Gastroesophageal sphincter (tissue), 4 donors: Measurements from ENCODE around the gene MYCBP2. TPM values are rescaled to one million over a fixed set of nuclear protein-coding genes. Genes with fewer than 3 reads are reported as not detected.

ENCODE experiments used
- ATAC-seq: fragments of 150-250 bp; one replicate; pipeline ENCODE4 v1.9.1; 2016; ENCODE audit warnings: mild to moderate bottlenecking, moderate library complexity
- H3K27ac ChIP-seq, 4 donors: fragments of 200-600 bp; sonication (generic) in 3 of 4; 1 replicate in 3 of 4; 2 replicates in 1 of 4; pipeline ENCODE4 v1.5.1; 2016 to 2019
- H3K27me3 ChIP-seq: fragments of 200-600 bp; sonication (generic); one replicate; pipeline ENCODE4 v1.5.1; 2019
- H3K36me3 ChIP-seq, 2 donors: fragments of 200-600 bp; sonication (generic); one replicate each; pipeline ENCODE4 v1.5.1; 2019; ENCODE audit warnings: control low read depth in 1 of 2
- H3K4me1 ChIP-seq, 3 donors: fragments of 200-600 bp; sonication (generic); 1 replicate in 2 of 3; 2 replicates in 1 of 3; pipeline ENCODE4 v1.5.1; 2016 to 2019; ENCODE audit warnings: control low read depth in 2 of 3
- H3K4me3 ChIP-seq, 2 donors: fragments of 200-600 bp; sonication (generic); one replicate each; pipeline ENCODE4 v1.5.1; 2019; ENCODE audit warnings: mild to moderate bottlenecking in 1 of 2, moderate library complexity in 1 of 2
- H3K9me3 ChIP-seq, 3 donors: fragments of 200-600 bp; sonication (generic); one replicate each; pipeline ENCODE4 v1.5.1; 2017 to 2019; ENCODE audit warnings: control low read depth in 2 of 3
- CTCF ChIP-seq, 4 experiments: fragments of 200-600 bp in 2 of 4; fragments of 450-650 bp in 2 of 4; sonication (generic) in 1 of 4; IDR thresholded peaks; one replicate each; pipeline ENCODE4 v1.5.1; 2017 to 2019; ENCODE audit warnings: antibody characterized with exemption in 4 of 4, mild to moderate bottlenecking in 2 of 4, moderate library complexity in 2 of 4
- EP300 ChIP-seq: sonication (generic); formaldehyde crosslinking; IDR thresholded peaks from one replicate; pipeline ENCODE4 v1.6.1; 2017; ENCODE audit warnings: antibody characterized with exemption, mild to moderate bottlenecking
- POLR2A ChIP-seq, 2 donors: fragments of 450-650 bp; IDR thresholded peaks; one replicate each; pipeline ENCODE4 v1.6.1; 2017; ENCODE audit warnings: antibody characterized with exemption in 2 of 2, mild to moderate bottlenecking in 2 of 2, moderate library complexity in 1 of 2
- POLR2AphosphoS5 ChIP-seq: sonication (generic); formaldehyde crosslinking; IDR thresholded peaks from one replicate; pipeline ENCODE4 v1.6.1; 2017; ENCODE audit warnings: antibody characterized with exemption
- WGBS, 2 donors: methylation state at CpG; one replicate each; pipeline ENCODE4 v1.1.5; 2018; ENCODE audit warnings: low coverage in 1 of 2; 5-methylcytosine and 5-hydroxymethylcytosine counted together
- total RNA-seq, 4 donors: library from RNA; depleted of rRNA; stranded (reverse); fragments of >200 nt; gene quantifications; one replicate each; pipeline ENCODE4 v1.1.0, GENCODE V29; 2016

MYCBP2 gene
- total RNA-seq, 4 donors from 2014 or later: 116 to 148 (median 119) TPM

DNA sequence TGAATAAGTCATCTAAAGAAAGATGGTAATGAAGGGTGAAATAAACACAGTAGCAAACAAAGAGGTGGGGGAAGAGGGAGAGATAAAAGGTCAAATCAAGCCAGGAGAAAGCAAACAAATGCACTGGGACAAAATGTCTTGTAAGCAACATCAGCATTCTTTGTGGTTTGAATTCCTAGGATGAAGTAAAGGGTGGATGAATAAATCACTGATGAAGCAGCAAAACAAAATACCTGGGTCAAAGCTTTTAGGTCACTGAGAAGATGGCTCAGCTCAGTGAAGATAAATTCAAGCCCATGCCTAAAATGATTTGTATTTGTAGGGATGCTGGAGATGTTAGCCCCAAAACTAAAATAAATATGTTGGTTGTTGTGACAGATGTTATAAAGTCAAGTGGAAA, 213.4 kb downstream of the MYCBP2 start:
- no peak for ATAC-seq
- Histone ChIP-seq H3K36me3 (peaks cover 0 to 34% of the 10 kb centered on the region in 2 donors), H3K27ac (no peak overlapping the region), H3K4me3 (no peak overlapping the region), H3K4me1 (no peaks in the 10 kb centered on the region), H3K27me3 (no peaks in the 10 kb centered on the region), H3K9me3 (peaks cover 0 to 10% (median 0%) of the 10 kb centered on the region in 3 donors)
- no peak for TF ChIP-seq POLR2AphosphoS5

GRCh38 chr13:77105051-77105450, 221.8 kb downstream of the MYCBP2 start:
- Histone ChIP-seq H3K4me3 (no peak overlapping the region), H3K36me3 (peaks cover 0 to 18% of the 10 kb centered on the region in 2 donors), H3K4me1 (peaks cover 0 to 4% (median 0%) of the 10 kb centered on the region in 3 donors), H3K27ac (no peak overlapping the region), H3K9me3 (peaks cover 0 to 2% (median 0%) of the 10 kb centered on the region in 3 donors), H3K27me3 (no peaks in the 10 kb centered on the region)
- WGBS, 2 donors: 94 to 100% methylated on average over 2 of the region's 2 CpGs
- ATAC-seq: no peak
- no peak for TF ChIP-seq POLR2A (IDR thresholded peaks at IDR 0.05)
- TF ChIP-seq CTCF (IDR thresholded peaks at IDR 0.05): no peak
- no peak for TF ChIP-seq POLR2AphosphoS5
- no peak for TF ChIP-seq EP300

DNA sequence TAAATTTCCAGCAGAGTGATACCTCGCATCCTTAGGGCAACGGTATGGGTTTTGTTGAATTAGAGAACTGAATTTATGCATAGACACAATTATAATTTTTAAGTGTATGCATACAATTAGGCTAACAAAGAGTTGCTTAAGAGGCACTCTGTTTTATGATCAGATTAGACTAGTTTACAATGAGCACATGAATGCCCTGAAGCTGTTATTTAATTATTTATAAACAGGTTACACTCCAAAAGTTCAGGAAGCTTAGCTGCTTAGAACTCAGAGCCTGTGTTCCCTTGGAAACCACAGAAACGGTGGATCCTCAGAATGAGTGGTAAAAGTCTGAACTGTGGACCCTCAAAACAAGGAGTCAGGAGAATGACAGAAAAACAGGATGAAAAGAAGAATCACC, 227.5 kb downstream of the MYCBP2 start:
- 90% methylated on average over 3 of the region's 3 CpGs for WGBS, 2 donors
- Histone ChIP-seq H3K4me3 (no peak overlapping the region), H3K4me1 (peaks cover 0 to 4% (median 0%) of the 10 kb centered on the region in 3 donors), H3K27me3 (no peaks in the 10 kb centered on the region), H3K9me3 (no peaks in the 10 kb centered on the region), H3K27ac (no peak overlapping the region), H3K36me3 (peaks cover 4 to 52% of the 10 kb centered on the region in 2 donors)
- no peak for ATAC-seq
- TF ChIP-seq POLR2AphosphoS5 (no peak), EP300 (no peak), POLR2A (IDR thresholded peaks at IDR 0.05) (no peak), CTCF (IDR thresholded peaks at IDR 0.05) (no peak)

DNA sequence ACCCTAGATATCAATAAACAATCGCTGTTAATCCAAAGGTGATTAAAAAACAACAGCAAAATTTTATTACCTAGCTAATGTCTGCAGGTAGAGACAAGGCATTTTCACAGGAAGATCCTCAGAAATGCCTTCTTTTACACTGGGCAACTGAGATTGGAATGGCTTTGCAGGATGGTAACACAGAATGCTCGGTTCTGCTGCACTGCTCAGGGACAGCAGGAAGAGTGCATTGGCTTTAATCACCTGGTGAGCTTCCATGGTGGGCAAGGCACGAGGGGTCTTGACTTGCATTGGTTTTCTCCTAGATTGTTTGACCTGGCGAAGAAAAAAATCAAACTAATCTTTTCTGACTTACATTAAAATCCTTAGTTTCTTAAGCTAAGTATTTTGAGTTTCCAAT, 231.6 kb downstream of the MYCBP2 start:
- no peaks in the 10 kb centered on the region for H3K4me1 ChIP-seq
- H3K27me3 ChIP-seq: no peaks in the 10 kb centered on the region
- no peak overlapping the region for H3K27ac ChIP-seq
- no peaks in the 10 kb centered on the region for H3K9me3 ChIP-seq
- no peak for ATAC-seq
- peaks cover 4 to 75% of the 10 kb centered on the region in 2 donors for H3K36me3 ChIP-seq
- no peak overlapping the region for H3K4me3 ChIP-seq
- 94 to 98% methylated on average over 4 of the region's 4 CpGs for WGBS, 2 donors
- TF ChIP-seq CTCF (IDR thresholded peaks at IDR 0.05) (no peak), POLR2AphosphoS5 (no peak), EP300 (no peak), POLR2A (IDR thresholded peaks at IDR 0.05) (no peak)

- Histone ChIP-seq H3K36me3 (peaks cover 4 to 74% of the 10 kb centered on the region in 2 donors), H3K27ac (no peak overlapping the region), H3K4me1 (no peaks in the 10 kb centered on the region), H3K4me3 (no peak overlapping the region), H3K27me3 (no peaks in the 10 kb centered on the region), H3K9me3 (no peaks in the 10 kb centered on the region)
- TF ChIP-seq CTCF (IDR thresholded peaks at IDR 0.05) (no peak), EP300 (no peak), POLR2AphosphoS5 (no peak), POLR2A (IDR thresholded peaks at IDR 0.05) (no peak)
- 100% methylated on average over 3 of the region's 3 CpGs for WGBS, 2 donors
- no peak for ATAC-seq
Observed at GRCh38 chr13:77094773-77095172, 232.1 kb downstream of the MYCBP2 start.
